Karpas-422 (cell line): ENCODE data around the gene GGT5. TPM values are rescaled to one million over a fixed set of nuclear protein-coding genes. Genes with fewer than 3 reads are reported as not detected.

Experiments
- DNase-seq: peaks from one replicate; pipeline ENCODE4 v3.0.0-alpha.2; 2015
- H2AFZ ChIP-seq: fragments of 200-600 bp; sonication (generic); 2 replicates; pipeline ENCODE4 v1.6.1; 2014; ENCODE audit warnings: antibody characterized with exemption, low read length, mixed read lengths
- H3K27ac ChIP-seq: fragments of 200-600 bp; sonication (generic); 2 replicates; pipeline ENCODE4 v1.5.1; 2014; ENCODE audit warnings: mild to moderate bottlenecking, low read length, moderate library complexity
- H3K27me3 ChIP-seq: fragments of 200-600 bp; sonication (generic); 2 replicates; pipeline ENCODE4 v1.6.1; 2014; ENCODE audit warnings: low read length, mixed read lengths
- H3K36me3 ChIP-seq: fragments of 200-600 bp; sonication (generic); 2 replicates; pipeline ENCODE4 v1.6.1; 2014; ENCODE audit warnings: low read length, mixed read lengths; ENCODE audit not compliant: insufficient read depth
- H3K4me1 ChIP-seq: fragments of 200-600 bp; sonication (generic); 2 replicates; pipeline ENCODE4 v1.6.1; 2014; ENCODE audit warnings: mild to moderate bottlenecking, low read length, mixed read lengths
- H3K4me2 ChIP-seq: fragments of 200-600 bp; sonication (generic); 2 replicates; pipeline ENCODE4 v1.6.1; 2014; ENCODE audit warnings: low read length, low read depth, mild to moderate bottlenecking; ENCODE audit not compliant: poor library complexity, severe bottlenecking
- H3K4me3 ChIP-seq: fragments of 200-600 bp; sonication (generic); 2 replicates; pipeline ENCODE4 v1.5.1; 2014; ENCODE audit warnings: mild to moderate bottlenecking, antibody characterized with exemption, low read length, mixed read lengths
- H3K79me2 ChIP-seq: fragments of 200-600 bp; sonication (generic); 2 replicates; pipeline ENCODE4 v1.6.1; 2014; ENCODE audit warnings: mild to moderate bottlenecking, low read length, mixed read lengths
- H3K9ac ChIP-seq: fragments of 200-600 bp; sonication (generic); 2 replicates; pipeline ENCODE4 v1.6.0; 2014; ENCODE audit warnings: low read length
- H3K9me2 ChIP-seq: fragments of 200-600 bp; sonication (generic), shearing (Covaris generic); replicated peaks from 2 replicates; pipeline ENCODE4 v1.6.0; 2014; ENCODE audit warnings: mild to moderate bottlenecking, low read length, moderate library complexity; ENCODE audit not compliant: insufficient read depth
- H3K9me3 ChIP-seq: fragments of 300-700, 200-600 bp; sonication (generic); 2 replicates; pipeline ENCODE4 v1.6.1; 2014; ENCODE audit warnings: low read length, mixed read lengths
- H4K20me1 ChIP-seq: fragments of 200-600 bp; sonication (generic); 2 replicates; pipeline ENCODE4 v1.6.1; 2014; ENCODE audit warnings: mild to moderate bottlenecking, antibody characterized with exemption, low read length, low read depth; ENCODE audit not compliant: insufficient read depth
- total RNA-seq: library from RNA; depleted of rRNA; stranded (reverse); fragments of >200 nt; shearing (Covaris generic); gene quantifications from 2 replicates; pipeline ENCODE4 v1.2.3, GENCODE V29; 2014; ENCODE audit warnings: low replicate concordance

GGT5 gene
- total RNA-seq, 1 experiment from 2014 or later: not detected

- no peaks in the 10 kb centered on the region for H3K9me2 ChIP-seq
- no peak overlapping the region for H3K4me3 ChIP-seq
- H3K27me3 ChIP-seq: no peaks in the 10 kb centered on the region
- no peaks in the 10 kb centered on the region for H3K79me2 ChIP-seq
- no peaks in the 10 kb centered on the region for H3K9me3 ChIP-seq
- no peak for DNase-seq
- H3K36me3 ChIP-seq: no peaks in the 10 kb centered on the region
- H3K4me2 ChIP-seq: no peak overlapping the region
- H3K4me1 ChIP-seq: peaks cover 24% of the 10 kb centered on the region
- no peak overlapping the region for H2AFZ ChIP-seq
- H3K27ac ChIP-seq: no peak overlapping the region
- no peak overlapping the region for H3K9ac ChIP-seq
- H4K20me1 ChIP-seq: no peaks in the 10 kb centered on the region
Measured at GRCh38 chr22:24177456-24177855, 67.4 kb downstream of the GGT5 start.

DNA sequence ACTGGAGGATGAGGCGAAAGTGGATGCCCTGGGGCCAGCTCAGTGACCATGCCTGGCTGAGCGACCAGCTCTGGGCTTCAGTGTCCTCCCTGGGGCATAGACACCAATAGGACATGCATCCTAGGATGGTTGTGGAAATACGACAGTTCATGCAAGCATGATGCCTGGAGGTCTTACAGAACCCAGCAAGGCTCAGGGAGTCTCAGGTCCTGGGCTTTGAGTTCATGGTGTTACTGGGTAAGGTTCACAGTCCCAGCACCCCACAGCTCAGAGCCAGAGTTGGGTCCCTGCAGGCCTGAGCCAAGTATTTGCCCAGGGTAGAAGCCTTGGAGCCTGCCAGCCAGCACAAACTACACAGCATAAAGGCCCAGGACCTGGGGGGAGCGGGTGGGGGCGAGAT lies 67.8 kb downstream of the GGT5 start:
- peaks cover 24% of the 10 kb centered on the region for H3K4me1 ChIP-seq
- no peaks in the 10 kb centered on the region for H3K27me3 ChIP-seq
- H3K36me3 ChIP-seq: no peaks in the 10 kb centered on the region
- no peaks in the 10 kb centered on the region for H3K9me2 ChIP-seq
- H3K27ac ChIP-seq: no peak overlapping the region
- H3K4me2 ChIP-seq: no peak overlapping the region
- no peak overlapping the region for H3K4me3 ChIP-seq
- H3K9me3 ChIP-seq: no peaks in the 10 kb centered on the region
- peak; percentile 53 for DNase-seq
- H4K20me1 ChIP-seq: no peaks in the 10 kb centered on the region
- H3K79me2 ChIP-seq: no peaks in the 10 kb centered on the region
- no peak overlapping the region for H2AFZ ChIP-seq
- no peak overlapping the region for H3K9ac ChIP-seq

- H3K79me2 ChIP-seq: no peaks in the 10 kb centered on the region
- no peak for DNase-seq
- no peaks in the 10 kb centered on the region for H4K20me1 ChIP-seq
- H3K36me3 ChIP-seq: no peaks in the 10 kb centered on the region
- no peak overlapping the region for H2AFZ ChIP-seq
- no peak overlapping the region for H3K27ac ChIP-seq
- H3K27me3 ChIP-seq: no peaks in the 10 kb centered on the region
- H3K9ac ChIP-seq: no peak overlapping the region
- no peaks in the 10 kb centered on the region for H3K9me2 ChIP-seq
- no peak overlapping the region for H3K4me2 ChIP-seq
- H3K4me1 ChIP-seq: peaks cover 24% of the 10 kb centered on the region
- H3K9me3 ChIP-seq: no peaks in the 10 kb centered on the region
- H3K4me3 ChIP-seq: no peak overlapping the region
Measured at GRCh38 chr22:24176630-24177029, 68.3 kb downstream of the GGT5 start.

DNA sequence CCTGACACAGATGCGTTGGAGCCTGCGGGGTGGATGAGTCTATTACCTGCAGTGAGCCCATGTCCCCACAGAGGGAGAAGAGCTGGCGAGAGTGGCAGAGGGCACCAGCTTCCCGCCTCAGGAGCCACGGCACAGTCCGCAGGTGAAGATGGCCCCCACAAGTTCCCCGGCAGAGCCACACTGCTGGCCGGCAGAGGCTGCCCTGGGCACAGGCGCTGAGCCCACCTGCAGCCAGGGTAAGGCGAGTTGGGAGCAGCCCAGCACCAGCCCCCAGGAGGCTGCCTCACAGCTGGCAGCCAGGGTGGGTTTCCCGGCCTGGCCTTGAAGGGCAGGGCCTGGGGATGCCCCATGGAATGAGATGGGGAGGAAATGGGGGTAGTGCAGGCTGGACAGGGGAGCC lies 68.8 kb downstream of the GGT5 start:
- no peaks in the 10 kb centered on the region for H3K27me3 ChIP-seq
- no peaks in the 10 kb centered on the region for H3K9me2 ChIP-seq
- no peaks in the 10 kb centered on the region for H3K79me2 ChIP-seq
- H4K20me1 ChIP-seq: no peaks in the 10 kb centered on the region
- H3K9ac ChIP-seq: no peak overlapping the region
- H3K4me2 ChIP-seq: no peak overlapping the region
- H3K27ac ChIP-seq: no peak overlapping the region
- H3K9me3 ChIP-seq: no peaks in the 10 kb centered on the region
- no peak overlapping the region for H3K4me3 ChIP-seq
- no peak overlapping the region for H2AFZ ChIP-seq
- H3K4me1 ChIP-seq: peaks cover 20% of the 10 kb centered on the region
- H3K36me3 ChIP-seq: no peaks in the 10 kb centered on the region
- no peak for DNase-seq

GRCh38 chr22:24175160-24175808 lies 69.6 kb downstream of the GGT5 start:
- Histone ChIP-seq H3K9ac (no peak overlapping the region), H3K27me3 (no peaks in the 10 kb centered on the region), H3K9me2 (no peaks in the 10 kb centered on the region), H3K4me1 (peaks cover 12% of the 10 kb centered on the region), H3K4me3 (no peak overlapping the region), H4K20me1 (no peaks in the 10 kb centered on the region), H3K4me2 (no peak overlapping the region), H3K27ac (no peak overlapping the region), H3K9me3 (no peaks in the 10 kb centered on the region), H2AFZ (no peak overlapping the region), H3K36me3 (no peaks in the 10 kb centered on the region), H3K79me2 (no peaks in the 10 kb centered on the region)
- peak; percentile 80 for DNase-seq

GRCh38 chr22:24171822-24172221 lies 73.1 kb downstream of the GGT5 start:
- no peaks in the 10 kb centered on the region for H3K4me1 ChIP-seq
- no peaks in the 10 kb centered on the region for H3K9me2 ChIP-seq
- H3K4me3 ChIP-seq: no peak overlapping the region
- no peak overlapping the region for H3K27ac ChIP-seq
- DNase-seq: no peak
- H3K79me2 ChIP-seq: no peaks in the 10 kb centered on the region
- no peaks in the 10 kb centered on the region for H3K27me3 ChIP-seq
- no peak overlapping the region for H2AFZ ChIP-seq
- 0 out of 2 replicates have a peak, but pooled peaks cover 4% of the 10 kb centered on the region for H3K36me3 ChIP-seq
- no peaks in the 10 kb centered on the region for H4K20me1 ChIP-seq
- H3K4me2 ChIP-seq: no peak overlapping the region
- H3K9me3 ChIP-seq: no peaks in the 10 kb centered on the region
- H3K9ac ChIP-seq: no peak overlapping the region

DNA sequence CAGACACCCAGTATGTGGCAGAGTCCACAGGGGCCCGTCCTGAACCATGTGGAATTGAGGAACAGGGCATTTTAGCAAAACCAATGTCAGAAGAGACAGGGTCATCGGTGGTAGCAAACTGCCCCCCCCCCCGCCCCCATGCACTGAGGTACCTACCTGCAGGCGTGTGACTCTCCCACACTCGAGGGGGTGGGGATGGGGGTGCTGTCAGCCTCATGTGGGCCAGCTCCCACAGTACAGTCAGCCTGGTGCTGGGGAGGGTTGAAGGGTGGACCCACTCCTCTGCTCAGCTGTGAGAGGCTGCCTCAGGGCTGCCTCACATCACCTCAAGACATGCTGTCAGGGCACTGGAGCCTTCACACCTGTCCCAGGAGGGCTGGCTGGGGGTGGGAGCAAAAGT lies 74.2 kb downstream of the GGT5 start:
- Histone ChIP-seq H3K9me2 (no peaks in the 10 kb centered on the region), H3K9ac (no peak overlapping the region), H3K36me3 (0 out of 2 replicates have a peak, but pooled peaks cover 4% of the 10 kb centered on the region), H4K20me1 (no peaks in the 10 kb centered on the region), H2AFZ (no peak overlapping the region), H3K27me3 (no peaks in the 10 kb centered on the region), H3K9me3 (no peaks in the 10 kb centered on the region), H3K79me2 (no peaks in the 10 kb centered on the region), H3K4me2 (no peak overlapping the region), H3K4me3 (no peak overlapping the region), H3K4me1 (no peaks in the 10 kb centered on the region), H3K27ac (no peak overlapping the region)
- no peak for DNase-seq

DNA sequence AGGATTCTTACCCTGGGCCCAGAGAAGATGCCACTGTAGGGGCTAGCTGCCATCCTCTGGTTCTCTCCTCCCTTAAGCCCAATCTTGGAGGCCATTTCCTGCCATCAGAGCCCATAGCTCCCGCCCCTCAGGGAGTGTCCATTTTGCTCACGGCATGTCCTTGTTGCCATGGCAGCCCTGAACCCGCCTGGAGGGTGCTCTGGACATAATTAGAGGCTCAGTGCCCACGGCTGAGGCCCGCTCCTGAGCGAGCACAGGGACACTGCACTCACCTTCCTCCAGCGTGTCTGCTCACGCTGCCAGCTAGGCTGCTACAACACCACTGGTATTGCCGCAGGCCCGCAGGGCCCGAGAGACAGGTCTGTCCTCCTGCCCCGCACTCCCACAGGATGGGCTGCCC lies 74.7 kb downstream of the GGT5 start:
- Histone ChIP-seq H3K36me3 (0 out of 2 replicates have a peak, but pooled peaks cover 4% of the 10 kb centered on the region), H3K27ac (no peak overlapping the region), H4K20me1 (no peaks in the 10 kb centered on the region), H2AFZ (no peak overlapping the region), H3K9ac (no peak overlapping the region), H3K9me2 (no peaks in the 10 kb centered on the region), H3K9me3 (no peaks in the 10 kb centered on the region), H3K4me2 (no peak overlapping the region), H3K4me3 (no peak overlapping the region), H3K79me2 (no peaks in the 10 kb centered on the region), H3K4me1 (no peaks in the 10 kb centered on the region), H3K27me3 (no peaks in the 10 kb centered on the region)
- no peak for DNase-seq
